OCI-LY3 (cell line): ENCODE results near the gene ERI3.

Experiments used
- H2AFZ ChIP-seq: fragments of 200-600, 300-600 bp; shearing (Covaris generic); 2 replicates; pipeline ENCODE4 v1.6.0; 2014; ENCODE audit warnings: antibody characterized with exemption, low read depth, low read length
- H3K27ac ChIP-seq: fragments of 200-600, 300-600 bp; sonication (generic); 2 replicates; pipeline ENCODE4 v1.5.1; 2014; ENCODE audit warnings: mild to moderate bottlenecking, low read length, moderate library complexity, mixed read lengths
- H3K27me3 ChIP-seq: fragments of 200-600, 300-600 bp; sonication (generic); 2 replicates; pipeline ENCODE4 v1.6.1; 2014; ENCODE audit warnings: low read depth, low read length, mixed read lengths
- H3K36me3 ChIP-seq: fragments of 200-600, 300-600 bp; sonication (generic); replicated peaks from 2 replicates; pipeline ENCODE3; 2014; ENCODE audit warnings: low read depth, low read length, mixed read lengths
- H3K4me1 ChIP-seq: fragments of 300-600, 200-600 bp; sonication (generic); 2 replicates; pipeline ENCODE4 v1.6.1; 2014; ENCODE audit warnings: low read length, mixed read lengths
- H3K4me2 ChIP-seq: fragments of 200-600, 300-600 bp; sonication (generic); 2 replicates; pipeline ENCODE4 v1.6.1; 2014; ENCODE audit warnings: low read length, mixed read lengths
- H3K4me3 ChIP-seq: fragments of 300-600, 200-600 bp; sonication (generic); 2 replicates; pipeline ENCODE4 v1.5.1; 2014; ENCODE audit warnings: antibody characterized with exemption, mild to moderate bottlenecking, low read length, moderate library complexity
- H3K79me2 ChIP-seq: fragments of 300-600, 200-600 bp; shearing (Covaris generic); 2 replicates; pipeline ENCODE4 v1.6.1; 2014; ENCODE audit warnings: mild to moderate bottlenecking, low read length, mixed read lengths
- H3K9ac ChIP-seq: fragments of 300-600, 200-600 bp; shearing (Covaris generic); 2 replicates; pipeline ENCODE4 v1.6.0; 2014; ENCODE audit warnings: mild to moderate bottlenecking, low read length, moderate library complexity
- H3K9me3 ChIP-seq: fragments of 200-600, 300-600 bp; shearing (Covaris generic); 2 replicates; pipeline ENCODE4 v1.6.1; 2014; ENCODE audit warnings: low read length, mixed read lengths; ENCODE audit not compliant: insufficient read depth
- H4K20me1 ChIP-seq: fragments of 200-600, 300-600 bp; sonication (generic); 2 replicates; pipeline ENCODE4 v1.6.1; 2016; ENCODE audit warnings: low read length, mixed read lengths; ENCODE audit not compliant: insufficient read depth
- CTCF ChIP-seq: fragments of 200-600, 300-600 bp; sonication (generic); IDR thresholded peaks from 2 replicates; pipeline ENCODE4 v1.5.1; 2014; ENCODE audit warnings: antibody characterized with exemption, low read length, low read depth
- EZH2phosphoT487 ChIP-seq: fragments of 200-600 bp; shearing (Covaris generic); IDR thresholded peaks from 2 replicates; pipeline ENCODE4 v1.6.1; 2018; ENCODE audit warnings: antibody characterized with exemption, mixed run types, low read depth

ERI3 gene

GRCh38 chr1:44348061-44348485, 7.0 kb downstream of the ERI3 start:
- TF ChIP-seq CTCF (no peak), EZH2phosphoT487 (no peak)
- Histone ChIP-seq H2AFZ (no peak overlapping the region), H3K4me2 (no peak overlapping the region), H3K4me1 (no peaks in the 10 kb centered on the region), H3K79me2 (peaks cover 25% of the 10 kb centered on the region), H3K4me3 (no peak overlapping the region), H3K27me3 (no peaks in the 10 kb centered on the region), H3K36me3 (no peaks in the 10 kb centered on the region), H3K9ac (no peak overlapping the region), H3K27ac (no peak overlapping the region), H4K20me1 (peaks cover 5% of the 10 kb centered on the region; the same call in 1 of the 2 replicates), H3K9me3 (no peaks in the 10 kb centered on the region)

GRCh38 chr1:44347280-44347679, 7.8 kb downstream of the ERI3 start:
- Histone ChIP-seq H3K4me2 (no peak overlapping the region), H3K36me3 (no peaks in the 10 kb centered on the region), H3K4me1 (no peaks in the 10 kb centered on the region), H4K20me1 (peaks cover 5% of the 10 kb centered on the region; the same call in 1 of the 2 replicates), H3K79me2 (peaks cover 20% of the 10 kb centered on the region), H3K9me3 (no peaks in the 10 kb centered on the region), H3K27me3 (no peaks in the 10 kb centered on the region), H2AFZ (no peak overlapping the region), H3K27ac (no peak overlapping the region), H3K4me3 (no peak overlapping the region), H3K9ac (no peak overlapping the region)
- no peak for TF ChIP-seq EZH2phosphoT487
- no peak for TF ChIP-seq CTCF

- Histone ChIP-seq H4K20me1 (peaks cover 5% of the 10 kb centered on the region; the same call in 1 of the 2 replicates), H3K9ac (no peak overlapping the region), H3K36me3 (no peaks in the 10 kb centered on the region), H3K4me2 (no peak overlapping the region), H3K9me3 (no peaks in the 10 kb centered on the region), H3K27ac (no peak overlapping the region), H3K27me3 (no peaks in the 10 kb centered on the region), H3K79me2 (peaks cover 19% of the 10 kb centered on the region), H3K4me1 (no peaks in the 10 kb centered on the region), H3K4me3 (no peak overlapping the region), H2AFZ (no peak overlapping the region)
- TF ChIP-seq CTCF (no peak), EZH2phosphoT487 (no peak)
Observed at GRCh38 chr1:44346878-44347277, 8.2 kb downstream of the ERI3 start.

GRCh38 chr1:44346184-44346583, 8.9 kb downstream of the ERI3 start:
- Histone ChIP-seq H3K4me1 (no peaks in the 10 kb centered on the region), H3K27me3 (no peaks in the 10 kb centered on the region), H4K20me1 (peaks cover 5% of the 10 kb centered on the region; the same call in 1 of the 2 replicates), H3K4me3 (no peak overlapping the region), H3K79me2 (peaks cover 17% of the 10 kb centered on the region), H3K36me3 (no peaks in the 10 kb centered on the region), H3K4me2 (no peak overlapping the region), H3K9me3 (no peaks in the 10 kb centered on the region), H2AFZ (no peak overlapping the region), H3K9ac (no peak overlapping the region), H3K27ac (no peak overlapping the region)
- TF ChIP-seq EZH2phosphoT487, result no peak
- TF ChIP-seq CTCF, result no peak
